DND-41 (cell line): ENCODE results near the gene MTARC1.

Experiments used
- CTCF ChIP-seq: IDR thresholded peaks from 2 replicates; pipeline ENCODE4 v1.5.1; 2012; ENCODE audit warnings: borderline replicate concordance, low read length, moderate library complexity, mild to moderate bottlenecking; ENCODE audit not compliant: poor library complexity, severe bottlenecking; ENCODE audit errors: extremely low read depth
- EZH2 ChIP-seq: IDR thresholded peaks from 3 replicates; pipeline ENCODE4 v1.6.1; 2012; ENCODE audit warnings: borderline replicate concordance, low read depth, mild to moderate bottlenecking, moderate library complexity, low read length, inconsistent platforms; ENCODE audit not compliant: severe bottlenecking

- TF ChIP-seq CTCF, result no peak
- TF ChIP-seq EZH2, result no peak
Observed at GRCh38 chr1:220748089-220748934, 38.4 kb upstream of the MTARC1 start, which contains the start of gene MTARC2.
